Measurements from ENCODE around the gene JARID2. TPM values are rescaled to one million over a fixed set of nuclear protein-coding genes. Genes with fewer than 3 reads are reported as not detected.

The JARID2 gene
- total and polyA plus RNA-seq, 4 donors = 3.8 to 14.8 (median 12.0) TPM

GRCh38 chr6:15317934-15318902 lies 72.3 kb downstream of the JARID2 start:
- TF ChIP-seq CTCF (IDR thresholded peaks at IDR 0.05; ENCODE audit: control extremely low read depth, extremely low read depth) = no peak
- ATAC-seq (ENCODE audit: insufficient read depth, low FRiP score) (no peak), DNase-seq (peak; percentile 67 to 76 (median 75))
- 67 to 76% methylated on average over 9 of the region's 9 CpGs for WGBS, 2 donors
- Histone ChIP-seq H3K36me3 (ENCODE audit: control insufficient read depth in 4 of 4, insufficient read depth in 4 of 4, low read length in 4 of 4) (no peaks in the 10 kb centered on the region), H3K4me1 (ENCODE audit: control insufficient read depth in 5 of 5, insufficient read depth in 5 of 5, low read length in 5 of 5) (peaks cover 6 to 27% (median 14%) of the 10 kb centered on the region in 5 donors), H3K9ac (ENCODE audit: insufficient read depth in 1 of 2, low read length in 2 of 2) (no peak overlapping the region), H3K4me3 (no peak overlapping the region), H3K27ac (ENCODE audit: low read depth in 1 of 2, low read length in 1 of 2) (no peak overlapping the region), H3K9me3 (ENCODE audit: control insufficient read depth in 4 of 4, insufficient read depth in 3 of 4, low read length in 3 of 4) (no peaks in the 10 kb centered on the region), H3K27me3 (ENCODE audit: control insufficient read depth in 3 of 3, insufficient read depth in 3 of 3, low read length in 2 of 3) (no peaks in the 10 kb centered on the region)

GRCh38 chr6:15319677-15320076 lies 73.8 kb downstream of the JARID2 start:
- Histone ChIP-seq H3K4me3 (no peak overlapping the region), H3K9me3 (ENCODE audit: control insufficient read depth in 4 of 4, insufficient read depth in 3 of 4, low read length in 3 of 4) (no peaks in the 10 kb centered on the region), H3K27me3 (ENCODE audit: control insufficient read depth in 3 of 3, insufficient read depth in 3 of 3, low read length in 2 of 3) (no peaks in the 10 kb centered on the region), H3K9ac (ENCODE audit: insufficient read depth in 1 of 2, low read length in 2 of 2) (no peak overlapping the region), H3K27ac (ENCODE audit: low read depth in 1 of 2, low read length in 1 of 2) (no peak overlapping the region), H3K4me1 (ENCODE audit: control insufficient read depth in 5 of 5, insufficient read depth in 5 of 5, low read length in 5 of 5) (peaks cover 2 to 27% (median 11%) of the 10 kb centered on the region in 5 donors), H3K36me3 (ENCODE audit: control insufficient read depth in 4 of 4, insufficient read depth in 4 of 4, low read length in 4 of 4) (no peaks in the 10 kb centered on the region)
- TF ChIP-seq CTCF (IDR thresholded peaks at IDR 0.05; ENCODE audit: control extremely low read depth, extremely low read depth) = no peak
- DNase-seq = no peak
- no peak for ATAC-seq (ENCODE audit: insufficient read depth, low FRiP score)
- 92 to 93% methylated on average over 3 of the region's 3 CpGs for WGBS, 2 donors

- no peak overlapping the region for H3K27ac ChIP-seq (ENCODE audit: low read depth in 1 of 2, low read length in 1 of 2)
- no peak for DNase-seq
- H3K27me3 ChIP-seq (ENCODE audit: control insufficient read depth in 3 of 3, insufficient read depth in 3 of 3, low read length in 2 of 3) = no peaks in the 10 kb centered on the region
- 95 to 97% methylated on average over 1 of the region's 1 CpG for WGBS, 2 donors
- no peak for TF ChIP-seq CTCF (IDR thresholded peaks at IDR 0.05; ENCODE audit: control extremely low read depth, extremely low read depth)
- ATAC-seq (ENCODE audit: insufficient read depth, low FRiP score) = no peak
- peaks cover 2 to 27% (median 11%) of the 10 kb centered on the region in 5 donors for H3K4me1 ChIP-seq (ENCODE audit: control insufficient read depth in 5 of 5, insufficient read depth in 5 of 5, low read length in 5 of 5)
- no peaks in the 10 kb centered on the region for H3K9me3 ChIP-seq (ENCODE audit: control insufficient read depth in 4 of 4, insufficient read depth in 3 of 4, low read length in 3 of 4)
- H3K9ac ChIP-seq (ENCODE audit: insufficient read depth in 1 of 2, low read length in 2 of 2) = no peak overlapping the region
- H3K4me3 ChIP-seq = no peak overlapping the region
- H3K36me3 ChIP-seq (ENCODE audit: control insufficient read depth in 4 of 4, insufficient read depth in 4 of 4, low read length in 4 of 4) = no peaks in the 10 kb centered on the region
Measured at GRCh38 chr6:15320693-15321092, 74.8 kb downstream of the JARID2 start.
